ENCODE data around the gene LY86. TPM values are rescaled to one million over a fixed set of nuclear protein-coding genes. Genes with fewer than 3 reads are reported as not detected.

Gene LY86
- total RNA-seq, 2 experiments from 2014 or later: 1.3 to 2.1 TPM

- H3K4me3 Mint-ChIP-seq: no peak overlapping the region
- Histone ChIP-seq H3K36me3 (ENCODE audit: insufficient read depth, low read length) (no peaks in the 10 kb centered on the region), H3K9me3 (ENCODE audit: control insufficient read depth in 1 of 2, insufficient read depth in 1 of 2, low read length in 2 of 2) (peaks cover 0 to 24% of the 10 kb centered on the region in 2 experiments), H3K4me1 (ENCODE audit: insufficient read depth, low read length) (peaks cover 13% of the 10 kb centered on the region), H3K27me3 (ENCODE audit: control insufficient read depth in 1 of 2, insufficient read depth in 2 of 2, low read length in 2 of 2) (peaks cover 33 to 34% of the 10 kb centered on the region in 2 experiments), H3K4me3 (ENCODE audit: low read length) (no peak overlapping the region), H3K27ac (ENCODE audit: low read depth in 1 of 2, low read length in 2 of 2) (no peak overlapping the region)
- ChIA-PET CTCF (no interaction called here), POLR2A (no interaction called here)
- H3K27ac Mint-ChIP-seq: no peak overlapping the region
- no peak for ATAC-seq (ENCODE audit: poor library complexity)
- H3K9me3 Mint-ChIP-seq: no peaks in the 10 kb centered on the region
- no peaks in the 10 kb centered on the region for H3K36me3 Mint-ChIP-seq (ENCODE audit: low read depth)
- TF ChIP-seq CTCF (IDR thresholded peaks at IDR 0.05): no peak
- no peak for DNase-seq
- H3K4me1 Mint-ChIP-seq (ENCODE audit: low read depth): peaks cover 12% of the 10 kb centered on the region
- intact Hi-C loops (cut with DNase I, micrococcal nuclease): loop anchor here in 1 of 2 experiments (10.0 kb wide), 1 partner anchor 229 kb away; no protein-coding TSS in a partner anchor
- H3K27me3 Mint-ChIP-seq: peaks cover 62% of the 10 kb centered on the region
Observed at GRCh38 chr6:6543181-6543879, 45.2 kb upstream of the LY86 start.

DNA sequence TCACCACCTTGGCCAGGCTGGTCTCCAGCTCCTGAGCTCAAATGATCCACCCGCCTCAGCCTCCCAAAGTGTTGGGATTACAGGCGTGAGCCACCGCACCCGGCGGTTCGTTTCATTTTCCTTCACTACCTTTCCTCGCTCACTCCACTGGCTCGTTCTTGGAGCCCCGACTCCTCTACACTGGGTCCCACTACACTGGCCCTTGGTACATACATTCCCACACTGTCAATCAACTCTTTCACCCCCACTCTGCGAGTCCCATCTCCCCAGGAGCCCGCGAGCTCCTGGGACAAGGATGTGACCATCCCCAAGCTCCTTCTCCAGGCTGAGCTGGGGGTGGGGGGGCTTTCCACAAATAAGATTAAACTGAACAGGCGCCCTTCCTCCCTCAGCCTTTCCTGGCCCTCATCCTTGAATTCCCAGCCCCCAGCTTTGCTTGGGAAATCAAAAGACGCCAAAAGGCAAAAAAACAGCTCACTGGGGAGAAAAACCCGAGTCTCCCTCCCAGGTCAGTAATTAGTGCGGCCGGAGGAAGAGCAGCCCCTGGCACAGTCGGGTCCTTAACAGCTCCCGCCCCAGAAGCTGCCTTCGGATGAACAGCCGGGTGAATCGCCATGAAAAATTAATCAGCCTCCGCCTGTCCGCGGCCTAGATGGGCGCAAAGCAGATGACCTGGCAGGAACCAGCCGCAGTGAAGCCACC is 42.8 kb upstream of the LY86 start:
- Mint-ChIP-seq H3K27ac (no peak overlapping the region), H3K4me3 (peak overlapping the region; percentile 30), H3K9me3 (no peaks in the 10 kb centered on the region), H3K4me1 (ENCODE audit: low read depth) (peaks cover 5% of the 10 kb centered on the region), H3K27me3 (peaks cover 62% of the 10 kb centered on the region), H3K36me3 (ENCODE audit: low read depth) (no peaks in the 10 kb centered on the region)
- no peaks in the 10 kb centered on the region for H3K36me3 ChIP-seq (ENCODE audit: insufficient read depth, low read length)
- ChIA-PET POLR2A (no interaction called here), CTCF (interaction anchor here (1.1 to 1.9 kb wide), 4 partner anchors 8 to 1402 kb away, joined by 3 to 15 read pairs (median 9); no protein-coding TSS in a partner anchor)
- H3K27me3 ChIP-seq (ENCODE audit: control insufficient read depth in 1 of 2, insufficient read depth in 2 of 2, low read length in 2 of 2): peaks cover 33 to 34% of the 10 kb centered on the region in 2 experiments
- H3K4me1 ChIP-seq (ENCODE audit: insufficient read depth, low read length): peaks cover 13% of the 10 kb centered on the region
- ATAC-seq (ENCODE audit: poor library complexity) (no peak), DNase-seq (no peak)
- H3K9me3 ChIP-seq (ENCODE audit: control insufficient read depth in 1 of 2, insufficient read depth in 1 of 2, low read length in 2 of 2): peaks cover 0 to 24% of the 10 kb centered on the region in 2 experiments
- no peak for TF ChIP-seq CTCF (IDR thresholded peaks at IDR 0.05)
- H3K27ac ChIP-seq (ENCODE audit: low read depth in 1 of 2, low read length in 2 of 2): no peak overlapping the region
- intact Hi-C loops (cut with DNase I, micrococcal nuclease): loop anchor here (1.0 to 10.0 kb wide), 3 partner anchors 231 to 1073 kb away; no protein-coding TSS in a partner anchor
- no peak overlapping the region for H3K4me3 ChIP-seq (ENCODE audit: low read length)

- Mint-ChIP-seq H3K4me3 (peak overlapping the region; percentile 59), H3K9me3 (no peaks in the 10 kb centered on the region), H3K4me1 (ENCODE audit: low read depth) (peaks cover 5% of the 10 kb centered on the region), H3K36me3 (ENCODE audit: low read depth) (no peaks in the 10 kb centered on the region), H3K27me3 (peaks cover 62% of the 10 kb centered on the region), H3K27ac (no peak overlapping the region)
- DNase-seq: peak in 9 of 14 experiments; percentile 2 to 44 (median 11)
- intact Hi-C loops (cut with DNase I, micrococcal nuclease): loop anchor here (1.0 to 10.0 kb wide), 3 partner anchors 232 to 1403 kb away; no protein-coding TSS in a partner anchor
- ATAC-seq (ENCODE audit: poor library complexity): peak; percentile 57
- Histone ChIP-seq H3K36me3 (ENCODE audit: insufficient read depth, low read length) (no peaks in the 10 kb centered on the region), H3K4me1 (ENCODE audit: insufficient read depth, low read length) (peaks cover 13% of the 10 kb centered on the region), H3K4me3 (ENCODE audit: low read length) (peak overlapping the region; percentile 51), H3K27ac (ENCODE audit: low read depth in 1 of 2, low read length in 2 of 2) (no peak overlapping the region), H3K27me3 (ENCODE audit: control insufficient read depth in 1 of 2, insufficient read depth in 2 of 2, low read length in 2 of 2) (peaks cover 33 to 34% of the 10 kb centered on the region in 2 experiments), H3K9me3 (ENCODE audit: control insufficient read depth in 1 of 2, insufficient read depth in 1 of 2, low read length in 2 of 2) (peaks cover 0 to 24% of the 10 kb centered on the region in 2 experiments)
- TF ChIP-seq CTCF (IDR thresholded peaks at IDR 0.05): no peak
- CTCF ChIA-PET: interaction anchor here (0.6 to 1.9 kb wide), 16 partner anchors 9 to 1403 kb away, joined by 3 to 15 read pairs (median 4); no protein-coding TSS in a partner anchor
- POLR2A ChIA-PET: interaction anchor here (1.4 kb wide), 1 partner anchor 1403 kb away, joined by 7 read pairs; no protein-coding TSS in a partner anchor
Observed at GRCh38 chr6:6546318-6547109, 42.0 kb upstream of the LY86 start.
